ENCODE results near the gene TM4SF20. TPM values are rescaled to one million over a fixed set of nuclear protein-coding genes. Genes with fewer than 3 reads are reported as not detected.
A peak's percentile ranks its signal among the peaks of the same experiment; 100 is the strongest.

The TM4SF20 gene
- total RNA-seq, 3 donors from 2014 or later, result not detected

GRCh38 chr2:227406177-227407031 is 27.3 kb upstream of the TM4SF20 start:
- Histone ChIP-seq H3K9me3 (no peaks in the 10 kb centered on the region), H3K36me3 (no peaks in the 10 kb centered on the region), H3K27ac (peak overlapping the region; percentile 64 to 71), H3K4me1 (no peaks in the 10 kb centered on the region), H3K27me3 (no peaks in the 10 kb centered on the region), H3K4me3 (no peak overlapping the region)
- TF ChIP-seq CTCF (IDR thresholded peaks at IDR 0.05) (peak in 2 of 3 donors; percentile 62 to 68), POLR2AphosphoS5 (IDR thresholded peaks at IDR 0.05) (peak in 2 of 3 donors; percentile 15 to 28), POLR2A (IDR thresholded peaks at IDR 0.05) (no peak)
- DNase-seq (ENCODE audit: low spot score in 2 of 2), result peak in 1 of 2 donors; percentile 53
- intact Hi-C loops (cut with DNase I; ENCODE audit: low total_unique reads), result loop anchor here (10.0 kb wide), 1 partner anchor 358 kb away; no protein-coding TSS in a partner anchor

- H3K4me3 ChIP-seq, result no peak overlapping the region
- no peaks in the 10 kb centered on the region for H3K4me1 ChIP-seq
- H3K36me3 ChIP-seq, result no peaks in the 10 kb centered on the region
- H3K9me3 ChIP-seq, result no peaks in the 10 kb centered on the region
- H3K27me3 ChIP-seq, result no peaks in the 10 kb centered on the region
- intact Hi-C loops (cut with DNase I; ENCODE audit: low total_unique reads), result loop anchor here (10.0 kb wide), 1 partner anchor 360 kb away; no protein-coding TSS in a partner anchor
- DNase-seq (ENCODE audit: low spot score in 2 of 2), result no peak
- no peak overlapping the region for H3K27ac ChIP-seq
- TF ChIP-seq POLR2A (IDR thresholded peaks at IDR 0.05) (no peak), POLR2AphosphoS5 (IDR thresholded peaks at IDR 0.05) (no peak)
Observed at GRCh38 chr2:227404585-227405271, 25.6 kb upstream of the TM4SF20 start.

- no peak overlapping the region for H3K27ac ChIP-seq
- no peaks in the 10 kb centered on the region for H3K4me1 ChIP-seq
- DNase-seq (ENCODE audit: low spot score in 2 of 2), result no peak
- H3K27me3 ChIP-seq, result no peaks in the 10 kb centered on the region
- H3K4me3 ChIP-seq, result no peak overlapping the region
- no peaks in the 10 kb centered on the region for H3K9me3 ChIP-seq
- no peak for TF ChIP-seq POLR2AphosphoS5 (IDR thresholded peaks at IDR 0.05)
- no peak for TF ChIP-seq POLR2A (IDR thresholded peaks at IDR 0.05)
- no peak for TF ChIP-seq CTCF (IDR thresholded peaks at IDR 0.05)
- no peaks in the 10 kb centered on the region for H3K36me3 ChIP-seq
- intact Hi-C loops (cut with DNase I; ENCODE audit: low total_unique reads), result loop anchor here (10.0 kb wide), 1 partner anchor 362 kb away; no protein-coding TSS in a partner anchor
Observed at GRCh38 chr2:227402959-227403358, 23.9 kb upstream of the TM4SF20 start.

GRCh38 chr2:227402321-227402720 is 23.2 kb upstream of the TM4SF20 start:
- intact Hi-C loops (cut with DNase I; ENCODE audit: low total_unique reads), result loop anchor here (10.0 kb wide), 1 partner anchor 362 kb away; no protein-coding TSS in a partner anchor
- Histone ChIP-seq H3K4me1 (no peaks in the 10 kb centered on the region), H3K27me3 (no peaks in the 10 kb centered on the region), H3K4me3 (no peak overlapping the region), H3K9me3 (no peaks in the 10 kb centered on the region), H3K36me3 (no peaks in the 10 kb centered on the region), H3K27ac (no peak overlapping the region)
- TF ChIP-seq POLR2A (IDR thresholded peaks at IDR 0.05) (no peak), POLR2AphosphoS5 (IDR thresholded peaks at IDR 0.05) (no peak), CTCF (IDR thresholded peaks at IDR 0.05) (no peak)
- DNase-seq (ENCODE audit: low spot score in 2 of 2), result no peak

- no peak for TF ChIP-seq CTCF (IDR thresholded peaks at IDR 0.05)
- no peak for TF ChIP-seq POLR2A (IDR thresholded peaks at IDR 0.05)
- no peak for TF ChIP-seq POLR2AphosphoS5 (IDR thresholded peaks at IDR 0.05)
- H3K9me3 ChIP-seq, result no peaks in the 10 kb centered on the region
- no peak overlapping the region for H3K4me3 ChIP-seq
- no peak overlapping the region for H3K27ac ChIP-seq
- no peaks in the 10 kb centered on the region for H3K36me3 ChIP-seq
- DNase-seq (ENCODE audit: low spot score in 2 of 2), result no peak
- no peaks in the 10 kb centered on the region for H3K4me1 ChIP-seq
- intact Hi-C loops (cut with DNase I; ENCODE audit: low total_unique reads), result loop anchor here (10.0 kb wide), 1 partner anchor 363 kb away; no protein-coding TSS in a partner anchor
- no peaks in the 10 kb centered on the region for H3K27me3 ChIP-seq
Observed at GRCh38 chr2:227401550-227401949, 22.4 kb upstream of the TM4SF20 start.

Measured in breast epithelium (tissue), 4 donors.